ENCODE results near the gene MTURN. TPM values are rescaled to one million over a fixed set of nuclear protein-coding genes. Genes with fewer than 3 reads are reported as not detected.

MTURN gene
- total RNA-seq, 1 donor from 2014 or later: 18.0 TPM

DNA sequence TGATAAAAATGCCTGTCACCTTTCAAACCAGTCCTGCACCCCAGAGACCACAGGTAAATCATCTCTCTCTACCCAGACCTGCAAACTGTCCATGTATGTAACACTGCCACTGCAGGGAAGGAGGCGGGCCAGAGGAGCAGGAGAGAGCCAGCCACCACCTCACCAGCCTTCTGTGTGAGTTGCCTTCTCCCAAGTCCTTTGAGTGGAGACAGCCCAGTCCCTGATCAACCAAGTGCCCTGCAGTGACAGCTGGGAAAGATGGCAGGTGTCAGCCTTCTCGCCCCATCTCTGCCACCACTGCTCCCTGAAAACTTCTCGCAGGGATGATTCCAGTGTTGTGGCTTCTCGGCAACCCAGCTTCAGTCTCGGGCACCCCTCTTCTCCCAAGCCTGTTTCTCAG, 42.4 kb downstream of the MTURN start:
- Histone ChIP-seq H2AFZ (replicated peaks) (no peak overlapping the region), H3K36me3 (no peaks in the 10 kb centered on the region), H3K4me2 (no peak overlapping the region), H3K4me1 (peaks cover 11% of the 10 kb centered on the region), H3K4me3 (no peak overlapping the region), H3K9me3 (ENCODE audit: low read depth) (no peaks in the 10 kb centered on the region), H3K79me2 (ENCODE audit: low read depth) (no peaks in the 10 kb centered on the region), H3K27ac (no peak overlapping the region), H3K27me3 (no peaks in the 10 kb centered on the region), H3K9ac (no peak overlapping the region), H3F3A (ENCODE audit: low read depth) (peaks cover 11% of the 10 kb centered on the region), H4K20me1 (ENCODE audit: low read depth) (no peaks in the 10 kb centered on the region)
- DNase-seq (ENCODE audit: low spot score): no peak
- Mint-ChIP-seq H3K4me1 (peaks cover 22% of the 10 kb centered on the region), H3K27me3 (ENCODE audit: insufficient read depth, low read depth) (no peaks in the 10 kb centered on the region), H3K9me3 (no peaks in the 10 kb centered on the region), H3K36me3 (no peaks in the 10 kb centered on the region), H3K27ac (no peak overlapping the region), H3K4me3 (no peak overlapping the region)
- no peak for TF ChIP-seq EZH2 (IDR thresholded peaks at IDR 0.05)
- TF ChIP-seq, protein P1, sequence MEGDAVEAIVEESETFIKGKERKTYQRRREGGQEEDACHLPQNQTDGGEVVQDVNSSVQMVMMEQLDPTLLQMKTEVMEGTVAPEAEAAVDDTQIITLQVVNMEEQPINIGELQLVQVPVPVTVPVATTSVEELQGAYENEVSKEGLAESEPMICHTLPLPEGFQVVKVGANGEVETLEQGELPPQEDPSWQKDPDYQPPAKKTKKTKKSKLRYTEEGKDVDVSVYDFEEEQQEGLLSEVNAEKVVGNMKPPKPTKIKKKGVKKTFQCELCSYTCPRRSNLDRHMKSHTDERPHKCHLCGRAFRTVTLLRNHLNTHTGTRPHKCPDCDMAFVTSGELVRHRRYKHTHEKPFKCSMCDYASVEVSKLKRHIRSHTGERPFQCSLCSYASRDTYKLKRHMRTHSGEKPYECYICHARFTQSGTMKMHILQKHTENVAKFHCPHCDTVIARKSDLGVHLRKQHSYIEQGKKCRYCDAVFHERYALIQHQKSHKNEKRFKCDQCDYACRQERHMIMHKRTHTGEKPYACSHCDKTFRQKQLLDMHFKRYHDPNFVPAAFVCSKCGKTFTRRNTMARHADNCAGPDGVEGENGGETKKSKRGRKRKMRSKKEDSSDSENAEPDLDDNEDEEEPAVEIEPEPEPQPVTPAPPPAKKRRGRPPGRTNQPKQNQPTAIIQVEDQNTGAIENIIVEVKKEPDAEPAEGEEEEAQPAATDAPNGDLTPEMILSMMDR (IDR thresholded peaks at IDR 0.05): no peak
- TF ChIP-seq EZH2phosphoT487 (IDR thresholded peaks at IDR 0.05): no peak

DNA sequence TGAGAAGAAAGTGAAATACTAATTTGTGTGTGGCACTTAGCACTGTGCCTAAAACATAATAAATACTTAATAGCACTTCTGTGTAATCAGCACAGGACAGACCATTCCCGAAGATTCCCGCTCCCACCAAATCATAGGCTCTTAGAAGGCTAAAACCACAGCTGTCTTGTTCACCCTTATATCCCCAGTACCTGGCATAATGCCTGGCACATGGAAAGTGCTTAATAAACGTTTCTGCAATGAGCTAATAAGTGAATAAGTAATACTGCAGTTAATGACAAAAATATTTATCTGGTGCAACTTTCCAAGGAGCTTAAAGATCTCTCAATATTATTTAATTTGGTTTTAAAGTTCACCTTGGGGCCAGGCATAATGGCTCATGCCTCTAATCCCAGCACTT, 43.2 kb downstream of the MTURN start:
- Histone ChIP-seq H3K27me3 (no peaks in the 10 kb centered on the region), H3K9me3 (ENCODE audit: low read depth) (no peaks in the 10 kb centered on the region), H3K27ac (no peak overlapping the region), H3K9ac (no peak overlapping the region), H3K79me2 (ENCODE audit: low read depth) (no peaks in the 10 kb centered on the region), H2AFZ (replicated peaks) (no peak overlapping the region), H3K36me3 (no peaks in the 10 kb centered on the region), H3K4me1 (peaks cover 7% of the 10 kb centered on the region), H4K20me1 (ENCODE audit: low read depth) (no peaks in the 10 kb centered on the region), H3F3A (ENCODE audit: low read depth) (peaks cover 8% of the 10 kb centered on the region), H3K4me2 (no peak overlapping the region), H3K4me3 (no peak overlapping the region)
- TF ChIP-seq EZH2phosphoT487 (IDR thresholded peaks at IDR 0.05): no peak
- TF ChIP-seq EZH2 (IDR thresholded peaks at IDR 0.05): no peak
- TF ChIP-seq, protein P1 (IDR thresholded peaks at IDR 0.05): no peak
- Mint-ChIP-seq H3K36me3 (no peaks in the 10 kb centered on the region), H3K27ac (no peak overlapping the region), H3K9me3 (no peaks in the 10 kb centered on the region), H3K4me3 (no peak overlapping the region), H3K4me1 (peaks cover 14% of the 10 kb centered on the region), H3K27me3 (ENCODE audit: insufficient read depth, low read depth) (no peaks in the 10 kb centered on the region)
- DNase-seq (ENCODE audit: low spot score): no peak

DNA sequence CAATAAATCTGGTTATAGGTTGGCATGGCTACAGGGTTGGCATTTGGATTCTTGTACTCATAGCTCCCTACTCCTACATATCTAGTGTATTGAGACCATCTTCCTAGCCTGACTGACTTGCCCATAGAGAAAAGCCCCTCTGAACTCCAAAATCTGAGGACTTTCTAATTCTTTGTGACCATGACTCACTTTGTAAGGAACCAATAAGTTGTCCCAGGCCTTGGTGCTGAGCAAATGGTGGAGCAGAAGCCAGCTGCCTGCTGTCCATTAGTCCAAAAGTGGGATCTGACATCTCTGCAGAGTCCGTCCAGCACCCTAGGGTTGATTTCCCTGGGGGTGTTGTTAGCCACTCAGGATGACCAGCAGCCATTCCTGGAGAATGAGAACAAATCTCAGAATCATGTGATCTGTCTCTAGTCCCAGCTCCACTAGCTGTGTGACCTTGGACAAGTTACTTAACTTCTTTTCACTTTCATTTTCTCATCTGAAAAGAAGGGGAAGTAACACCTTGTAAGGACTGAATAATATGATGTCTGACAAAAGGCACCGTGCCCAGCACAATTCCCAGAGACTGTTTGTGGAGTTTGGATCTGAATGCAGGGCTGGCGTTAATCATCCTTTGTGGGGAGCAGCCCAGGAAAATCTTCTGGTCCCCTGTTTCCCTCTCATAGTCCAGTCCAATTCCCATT, 44.1 kb downstream of the MTURN start:
- H4K20me1 ChIP-seq (ENCODE audit: low read depth): no peaks in the 10 kb centered on the region
- no peaks in the 10 kb centered on the region for H3K36me3 ChIP-seq
- H3K4me1 ChIP-seq: no peaks in the 10 kb centered on the region
- Mint-ChIP-seq H3K4me3 (no peak overlapping the region), H3K27ac (no peak overlapping the region), H3K4me1 (peaks cover 8% of the 10 kb centered on the region), H3K9me3 (peaks cover 1% of the 10 kb centered on the region), H3K27me3 (ENCODE audit: insufficient read depth, low read depth) (peaks cover 2% of the 10 kb centered on the region), H3K36me3 (no peaks in the 10 kb centered on the region)
- no peaks in the 10 kb centered on the region for H3K9me3 ChIP-seq (ENCODE audit: low read depth)
- no peak for DNase-seq (ENCODE audit: low spot score)
- H3K4me3 ChIP-seq: no peak overlapping the region
- H3K79me2 ChIP-seq (ENCODE audit: low read depth): no peaks in the 10 kb centered on the region
- no peak overlapping the region for H3K4me2 ChIP-seq
- no peak overlapping the region for H2AFZ ChIP-seq (replicated peaks)
- no peak overlapping the region for H3K27ac ChIP-seq
- H3K27me3 ChIP-seq: no peaks in the 10 kb centered on the region
- TF ChIP-seq, protein P1 (IDR thresholded peaks at IDR 0.05): no peak
- TF ChIP-seq EZH2phosphoT487 (IDR thresholded peaks at IDR 0.05): no peak
- no peak for TF ChIP-seq EZH2 (IDR thresholded peaks at IDR 0.05)
- no peaks in the 10 kb centered on the region for H3F3A ChIP-seq (ENCODE audit: low read depth)
- no peak overlapping the region for H3K9ac ChIP-seq

Data from neural progenitor cell (in vitro differentiated cells).